Endodermal cell (in vitro differentiated cells): ENCODE data around the gene CDSN. TPM values are rescaled to one million over a fixed set of nuclear protein-coding genes. Genes with fewer than 3 reads are reported as not detected.

Experiments
- DNase-seq: peaks from one replicate; pipeline ENCODE4 v3.0.0-alpha.2; 2017
- H3K27ac ChIP-seq: 2 replicates; pipeline ENCODE4 v1.5.1; 2013; ENCODE audit warnings: mild to moderate bottlenecking, low read depth, low read length, moderate library complexity
- H3K27me3 ChIP-seq: 2 replicates; pipeline ENCODE4 v1.6.1; 2013; ENCODE audit warnings: mild to moderate bottlenecking, low read length, moderate library complexity; ENCODE audit not compliant: insufficient read depth, control insufficient read depth, poor library complexity, severe bottlenecking
- H3K36me3 ChIP-seq: 2 replicates; pipeline ENCODE4 v1.7.0; 2013; ENCODE audit warnings: mild to moderate bottlenecking, low read length, moderate library complexity; ENCODE audit not compliant: control insufficient read depth, insufficient read depth
- H3K4me1 ChIP-seq: one replicate; pipeline ENCODE4 v1.7.0; 2013; ENCODE audit warnings: low read length; ENCODE audit not compliant: control insufficient read depth, insufficient read depth
- H3K4me3 ChIP-seq: 2 replicates; pipeline ENCODE4 v1.5.1; 2013; ENCODE audit warnings: mild to moderate bottlenecking, low read length, moderate library complexity
- H3K9ac ChIP-seq: 2 replicates; pipeline ENCODE4 v1.6.1; 2013; ENCODE audit warnings: mild to moderate bottlenecking, low read length, moderate library complexity; ENCODE audit not compliant: poor library complexity, severe bottlenecking; ENCODE audit errors: extremely low read depth
- H3K9me3 ChIP-seq: 2 replicates; pipeline ENCODE4 v1.6.1; 2013; ENCODE audit warnings: mild to moderate bottlenecking, low read length, moderate library complexity; ENCODE audit not compliant: control insufficient read depth
- H3K27ac Mint-ChIP-seq: 2 replicates; pipeline ENCODE4 v1.8.0; 2020; ENCODE audit warnings: mixed read lengths
- H3K27me3 Mint-ChIP-seq: 2 replicates; pipeline ENCODE4 v1.8.0; 2021; ENCODE audit warnings: mild to moderate bottlenecking, mixed read lengths; ENCODE audit not compliant: insufficient read depth
- H3K36me3 Mint-ChIP-seq: 2 replicates; pipeline ENCODE4 v1.8.0; 2020; ENCODE audit warnings: low read depth, mixed read lengths
- H3K4me1 Mint-ChIP-seq: 2 replicates; pipeline ENCODE4 v1.8.0; 2020; ENCODE audit warnings: mixed read lengths
- H3K4me3 Mint-ChIP-seq: 2 replicates; pipeline ENCODE4 v1.8.0; 2020; ENCODE audit warnings: mild to moderate bottlenecking, moderate library complexity, mixed read lengths
- H3K9me3 Mint-ChIP-seq: 2 replicates; pipeline ENCODE4 v1.8.0; 2020; ENCODE audit warnings: mild to moderate bottlenecking, mixed read lengths
- CTCF ChIP-seq: fragments of 200-600 bp; sonication (generic); conservative IDR thresholded peaks from 2 replicates; pipeline ENCODE4 v1.5.0; 2021; ENCODE audit warnings: antibody characterized with exemption, mild to moderate bottlenecking
- WGBS, 2 experiments: methylation state at CpG; one replicate each; pipeline versions ENCODE4 v1.1.5 to v1.1.7; 2013; ENCODE audit warnings: missing lambda C conversion rate in 2 of 2, mixed read lengths in 1 of 2; ENCODE audit not compliant: insufficient coverage in 1 of 2, insufficient read length in 1 of 2; 5-methylcytosine and 5-hydroxymethylcytosine counted together
- total RNA-seq, 2 donors: library from RNA; stranded (reverse); fragmentation: NEBNext Ultra II Directional in 1 of 2; extraction: Animal tissue kit (Norgen Biotek cat#: 25700) in 1 of 2; gene quantifications; 2 replicates in 1 of 2; 3 replicates in 1 of 2; pipeline ENCODE4 v1.2.1, GENCODE V29; 2021

The CDSN gene
- total RNA-seq, 2 donors from 2014 or later = not detected

- Histone ChIP-seq H3K4me1 (no peaks in the 10 kb centered on the region), H3K27ac (no peak overlapping the region), H3K27me3 (no peaks in the 10 kb centered on the region), H3K36me3 (peaks cover 14% of the 10 kb centered on the region), H3K9ac (no peak overlapping the region), H3K9me3 (no peaks in the 10 kb centered on the region), H3K4me3 (no peak overlapping the region)
- H3K4me3 Mint-ChIP-seq = no peak overlapping the region
- H3K27me3 Mint-ChIP-seq = no peaks in the 10 kb centered on the region
- 90% methylated on average over 2 to 10 of the region's 10 CpGs for WGBS, 2 experiments
- H3K9me3 Mint-ChIP-seq = no peaks in the 10 kb centered on the region
- no peak for TF ChIP-seq CTCF
- no peak overlapping the region for H3K27ac Mint-ChIP-seq
- peaks cover 6% of the 10 kb centered on the region for H3K4me1 Mint-ChIP-seq
- peaks cover 50% of the 10 kb centered on the region for H3K36me3 Mint-ChIP-seq
- no peak for DNase-seq
Measured at GRCh38 chr6:31145386-31145785, 25.1 kb upstream of the CDSN start.

- Histone ChIP-seq H3K27me3 (no peaks in the 10 kb centered on the region), H3K4me1 (no peaks in the 10 kb centered on the region), H3K27ac (no peak overlapping the region), H3K36me3 (peaks cover 14% of the 10 kb centered on the region), H3K9ac (no peak overlapping the region), H3K4me3 (no peak overlapping the region), H3K9me3 (no peaks in the 10 kb centered on the region)
- Mint-ChIP-seq H3K4me3 (no peak overlapping the region), H3K9me3 (no peaks in the 10 kb centered on the region), H3K4me1 (peaks cover 8% of the 10 kb centered on the region), H3K27ac (no peak overlapping the region), H3K27me3 (no peaks in the 10 kb centered on the region), H3K36me3 (peaks cover 46% of the 10 kb centered on the region)
- WGBS, 2 experiments = 89 to 100% methylated on average over 1 to 11 of the region's 11 CpGs
- DNase-seq = no peak
- TF ChIP-seq CTCF = no peak
Measured at GRCh38 chr6:31144970-31145340, 24.7 kb upstream of the CDSN start.

- WGBS, 2 experiments = 90 to 94% methylated on average over 15 to 18 of the region's 18 CpGs
- H3K9me3 ChIP-seq = no peaks in the 10 kb centered on the region
- H3K36me3 ChIP-seq = peaks cover 10% of the 10 kb centered on the region
- H3K4me1 Mint-ChIP-seq = peaks cover 13% of the 10 kb centered on the region
- H3K27me3 ChIP-seq = no peaks in the 10 kb centered on the region
- no peak overlapping the region for H3K27ac ChIP-seq
- H3K9ac ChIP-seq = no peak overlapping the region
- no peaks in the 10 kb centered on the region for H3K9me3 Mint-ChIP-seq
- no peak overlapping the region for H3K4me3 Mint-ChIP-seq
- H3K27ac Mint-ChIP-seq = no peak overlapping the region
- H3K4me3 ChIP-seq = no peak overlapping the region
- TF ChIP-seq CTCF = no peak
- DNase-seq = no peak
- peaks cover 42% of the 10 kb centered on the region for H3K36me3 Mint-ChIP-seq
- no peaks in the 10 kb centered on the region for H3K4me1 ChIP-seq
- no peaks in the 10 kb centered on the region for H3K27me3 Mint-ChIP-seq
Measured at GRCh38 chr6:31144296-31144969, 24.2 kb upstream of the CDSN start.
